NCI-H1105 (cell line): ENCODE data around the gene EML6.
"Not testable (repeated sequence)": the region's sequence is repeated elsewhere in the genome, so short reads cannot be mapped to it uniquely, and the experiment has no call there.

ENCODE experiments used
- DNase-seq: peaks from one replicate; lab custom pipeline; 2025; lab: John Stamatoyannopoulos, UW

EML6 gene

GRCh38 chr2:54845514-54845913 lies 122.1 kb downstream of the EML6 start:
- no peak for DNase-seq

DNA sequence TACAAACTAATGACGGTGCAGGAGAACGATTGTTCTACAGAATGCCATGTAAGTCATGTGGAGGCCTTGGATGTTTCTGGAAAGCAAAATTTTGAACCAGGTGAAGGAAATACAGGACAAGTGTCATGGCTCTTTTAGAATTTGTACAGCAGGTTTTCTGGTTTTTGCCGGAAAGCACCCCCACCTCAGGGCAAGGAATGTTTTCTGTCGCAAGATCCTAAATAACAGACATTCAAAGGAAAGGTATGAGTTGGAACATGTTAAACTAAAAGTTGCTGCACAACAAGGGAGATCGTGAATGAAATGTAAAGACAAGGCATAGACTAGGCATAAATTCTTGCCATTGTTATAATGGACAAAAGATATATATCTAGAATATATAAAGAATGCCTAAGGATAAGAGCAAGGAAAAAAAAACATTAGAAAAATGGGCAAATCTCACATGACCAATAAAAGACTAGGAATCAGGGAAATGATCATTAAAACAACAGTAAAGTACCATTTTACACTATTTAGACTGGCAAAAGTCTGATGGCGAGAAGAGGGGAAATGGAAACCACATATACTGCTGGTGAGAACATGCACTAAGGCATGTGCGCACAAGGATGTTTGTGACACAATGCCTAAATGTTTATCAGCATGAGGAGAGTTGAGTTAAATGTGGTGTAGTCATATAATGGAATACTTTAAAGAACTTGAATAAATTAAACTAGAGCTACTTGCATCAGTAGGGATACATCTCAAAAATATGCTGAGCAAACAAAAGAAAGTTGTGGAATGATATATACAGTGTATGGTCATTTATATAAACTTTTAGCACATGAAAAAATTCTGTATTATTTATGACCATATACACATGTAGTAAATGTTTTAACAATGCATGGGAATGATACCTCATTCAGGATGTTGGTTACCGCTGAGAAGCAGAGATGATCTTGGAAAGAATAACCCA lies 127.0 kb downstream of the EML6 start:
- DNase-seq: no peak

DNA sequence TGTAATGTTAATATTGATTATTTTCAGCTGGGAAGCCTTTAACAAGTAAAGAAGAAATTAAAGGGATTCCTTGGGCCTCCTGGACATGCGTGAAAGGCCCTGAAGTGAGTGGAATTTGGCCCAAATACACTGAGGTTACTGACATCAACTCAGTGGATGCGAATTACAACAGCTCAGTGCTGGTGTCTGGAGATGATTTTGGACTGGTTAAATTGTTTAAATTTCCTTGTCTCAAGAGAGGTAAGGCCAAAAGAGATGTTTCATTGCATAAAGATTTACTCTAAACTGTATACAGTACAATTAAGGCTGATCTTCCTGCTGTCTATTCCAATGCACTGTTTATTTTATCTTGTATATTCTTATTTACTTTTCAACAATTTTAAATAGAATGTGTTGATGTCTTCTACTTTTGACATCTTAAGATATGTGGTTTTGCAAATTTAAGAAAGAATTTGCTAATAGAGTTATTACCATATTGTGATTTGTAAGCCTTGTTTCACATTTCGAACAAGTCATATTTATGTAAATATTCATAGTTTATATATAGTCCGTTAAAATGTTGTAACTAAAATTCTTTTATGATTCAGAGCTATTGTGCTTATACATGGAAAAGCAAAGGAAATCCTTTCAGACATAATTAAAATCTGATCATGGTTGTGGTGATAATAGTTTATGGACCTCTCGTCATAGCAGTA lies 130.3 kb downstream of the EML6 start:
- no peak for DNase-seq

DNA sequence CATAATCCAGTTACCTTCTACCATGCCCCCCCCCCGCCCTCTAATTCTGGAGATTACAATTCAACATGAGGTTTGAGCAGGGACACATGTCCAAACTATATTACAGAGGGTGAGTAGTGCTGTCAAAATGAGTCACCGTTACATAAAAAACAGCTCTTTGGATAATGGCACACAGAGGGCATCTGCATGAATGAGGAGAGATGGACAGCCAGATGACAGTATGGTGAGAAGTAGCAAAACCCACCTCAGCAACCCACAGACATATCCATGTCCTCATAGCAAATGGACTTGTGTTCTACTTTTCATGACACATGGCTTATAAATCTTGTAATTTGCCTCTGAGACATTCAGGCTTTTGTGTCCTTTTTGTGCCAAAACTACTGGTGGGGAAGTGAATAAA lies 132.0 kb downstream of the EML6 start:
- DNase-seq: no peak

- no peak for DNase-seq
Observed at GRCh38 chr2:54858021-54858681, 134.7 kb downstream of the EML6 start.

- no peak for DNase-seq
Observed at GRCh38 chr2:54859416-54859815, 136.0 kb downstream of the EML6 start.

DNA sequence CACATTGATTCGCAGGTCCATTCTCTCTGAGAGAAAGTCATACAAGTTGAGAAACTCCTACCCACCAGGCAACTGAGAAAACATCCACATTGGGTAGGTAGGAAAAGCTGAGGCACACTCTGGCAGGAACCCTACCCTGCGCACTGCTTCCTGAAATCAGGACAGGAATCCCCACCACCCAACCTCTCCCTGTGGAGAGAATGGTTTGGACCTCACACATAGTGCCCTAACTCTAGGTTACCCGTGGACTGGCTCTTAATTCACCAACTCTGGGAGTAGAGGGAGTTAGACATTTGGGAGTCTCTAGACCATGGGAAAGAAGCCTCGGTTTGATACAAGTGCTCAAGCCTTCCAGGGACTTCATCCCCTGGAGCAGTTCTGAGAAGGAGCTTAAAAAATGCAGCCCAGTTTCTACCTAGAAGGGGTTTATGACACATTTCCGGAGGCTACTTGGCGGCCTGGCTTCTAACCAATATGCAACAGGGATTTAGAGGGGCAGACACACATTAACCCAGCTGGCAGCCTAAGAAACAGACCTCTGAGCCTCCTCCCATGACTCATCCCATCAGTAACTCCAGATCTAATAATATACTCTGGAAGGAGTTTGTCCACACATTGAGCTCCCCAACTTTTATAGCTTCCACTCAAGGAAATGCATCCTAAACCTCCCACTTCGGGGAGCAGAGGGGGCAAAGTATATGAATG lies 136.7 kb downstream of the EML6 start:
- DNase-seq: no peak

- no peak for DNase-seq
Observed at GRCh38 chr2:54862229-54862628, 138.8 kb downstream of the EML6 start.

DNA sequence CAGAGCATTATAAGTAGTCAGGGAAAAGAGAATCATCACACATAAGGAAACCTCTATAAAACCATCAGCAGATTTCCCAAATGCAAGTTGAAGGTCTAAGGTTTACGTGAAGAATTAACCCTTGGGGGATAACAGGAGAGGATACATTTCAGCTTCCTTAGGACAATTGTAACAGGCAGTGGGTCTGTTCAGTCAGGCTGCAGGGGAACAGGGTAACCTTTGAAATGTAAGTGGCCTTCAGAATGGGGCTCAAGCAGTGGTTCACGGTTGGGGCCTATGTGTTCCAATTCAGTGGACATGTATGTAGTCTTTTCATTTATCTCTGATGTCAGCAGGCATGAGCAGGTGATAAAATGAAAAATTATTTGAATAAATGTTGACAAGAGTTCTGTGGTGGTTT lies 139.3 kb downstream of the EML6 start:
- DNase-seq: no peak

DNA sequence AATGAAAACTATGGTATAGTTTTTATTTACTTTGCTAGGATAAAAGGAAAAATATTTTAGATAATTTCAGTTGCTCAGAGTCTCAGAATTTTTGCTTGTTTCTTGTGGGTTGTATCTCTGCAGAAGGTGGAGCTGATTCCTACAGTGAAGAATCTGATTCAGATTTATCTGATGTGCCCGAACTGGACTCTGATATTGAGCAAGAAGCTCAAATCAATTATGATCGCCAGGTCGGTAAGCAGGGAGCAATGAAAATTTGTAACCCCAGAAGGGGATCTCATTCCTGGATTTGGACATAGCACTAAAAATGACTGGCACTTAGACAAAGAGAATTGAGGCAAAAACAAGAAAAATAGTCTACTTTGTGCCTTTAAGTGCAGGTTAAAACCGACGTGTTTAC lies 140.2 kb downstream of the EML6 start:
- DNase-seq: no peak

GRCh38 chr2:54864096-54864495 lies 140.6 kb downstream of the EML6 start:
- DNase-seq: no peak

GRCh38 chr2:54864727-54865126 lies 141.3 kb downstream of the EML6 start:
- no peak for DNase-seq

DNA sequence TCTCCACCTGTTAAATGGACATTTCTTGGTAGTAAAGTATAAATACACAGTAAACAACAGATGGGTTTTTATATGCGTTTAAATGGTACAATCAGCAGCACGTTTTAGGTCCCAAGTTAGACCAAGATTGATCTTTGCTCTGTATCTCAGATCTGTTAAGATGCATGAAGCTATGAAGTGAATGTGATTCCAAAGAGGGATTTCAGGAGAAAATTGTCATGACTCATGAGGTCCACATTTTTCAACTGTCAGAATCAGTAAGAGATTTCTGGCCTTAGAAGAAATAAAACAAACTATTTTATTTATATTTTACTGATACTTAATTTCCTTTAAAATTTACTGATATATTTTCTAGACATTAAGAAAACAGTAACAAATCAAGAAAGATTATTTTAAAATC lies 142.7 kb downstream of the EML6 start:
- no peak for DNase-seq

DNA sequence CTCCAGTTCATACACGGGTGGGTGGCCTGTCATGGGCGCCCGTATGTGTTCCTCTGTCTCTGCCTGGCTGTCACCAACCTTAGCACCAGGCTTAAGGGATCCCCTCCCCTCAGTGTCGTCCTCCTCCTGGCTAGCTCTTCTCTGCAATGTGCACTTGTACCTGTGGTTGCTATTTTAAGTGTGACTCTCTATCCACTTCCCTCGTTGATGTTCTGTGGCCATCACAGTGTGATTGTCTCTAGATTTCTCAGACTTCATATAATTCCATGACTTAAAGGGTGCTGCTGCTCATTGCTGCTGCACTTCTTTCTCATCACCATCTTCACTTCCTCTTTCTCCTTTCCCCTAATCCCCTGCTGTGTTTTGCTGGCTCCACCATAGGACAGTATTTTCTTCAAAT lies 143.4 kb downstream of the EML6 start:
- no peak for DNase-seq

- no peak for DNase-seq
Observed at GRCh38 chr2:54867457-54867856, 144.0 kb downstream of the EML6 start.

GRCh38 chr2:54871457-54872107 lies 148.1 kb downstream of the EML6 start:
- peak; percentile 51 for DNase-seq

DNA sequence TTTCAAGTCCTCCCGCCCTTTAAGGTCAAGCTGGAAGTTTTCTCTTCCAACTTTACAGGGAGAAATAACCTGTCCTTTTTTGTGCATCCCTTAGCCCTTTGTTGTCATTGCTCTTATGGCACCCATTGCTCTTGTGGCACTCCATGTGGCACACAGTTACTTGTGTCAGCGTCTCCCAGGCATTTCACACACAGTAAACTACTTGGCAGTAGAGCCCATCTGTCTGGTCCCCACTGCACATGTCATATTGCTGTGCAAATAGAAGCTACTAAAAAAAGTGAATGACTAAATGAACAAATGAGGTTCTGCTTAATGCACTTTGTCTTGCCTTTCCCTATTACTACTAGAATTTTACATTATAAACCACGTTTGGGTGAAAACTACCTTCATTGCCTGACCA lies 149.3 kb downstream of the EML6 start:
- no peak for DNase-seq

DNA sequence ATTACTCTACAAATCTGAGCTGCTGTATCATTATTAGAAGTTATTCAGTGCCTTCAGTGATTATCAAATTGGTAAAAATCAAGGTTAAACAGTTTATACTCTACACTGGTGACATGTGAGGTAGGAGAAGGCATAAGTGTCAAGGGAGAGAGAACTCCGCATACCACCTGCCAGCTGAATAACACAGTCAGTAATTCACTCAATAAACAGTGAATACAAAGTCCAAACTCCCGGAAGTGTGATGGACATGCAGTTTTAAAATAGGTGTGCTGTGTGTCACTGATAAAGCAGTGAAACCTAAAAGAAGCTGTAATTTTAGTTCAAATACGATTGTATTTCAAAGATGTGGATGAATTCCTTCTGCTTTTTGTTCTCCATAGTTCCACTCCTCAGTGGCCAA lies 149.8 kb downstream of the EML6 start:
- DNase-seq: not testable (repeated sequence)

DNA sequence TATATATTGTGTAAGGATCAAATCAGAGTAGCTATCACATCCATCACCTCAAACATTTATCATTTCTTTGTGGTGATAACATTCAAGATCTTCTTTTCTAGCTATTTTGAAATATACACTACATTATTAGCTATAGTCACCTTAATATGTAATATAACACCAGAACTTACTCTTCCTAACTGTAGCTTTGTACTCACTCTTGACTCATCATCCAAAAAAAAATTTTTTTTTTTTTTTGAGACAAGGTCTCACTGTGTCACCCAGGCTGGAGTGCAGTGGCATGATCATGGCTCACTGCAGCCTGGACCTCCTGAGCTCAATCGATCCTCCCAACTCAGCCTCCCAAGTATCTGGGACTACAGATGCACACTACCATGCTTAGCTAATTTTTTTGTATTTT lies 153.3 kb downstream of the EML6 start:
- no peak for DNase-seq

DNA sequence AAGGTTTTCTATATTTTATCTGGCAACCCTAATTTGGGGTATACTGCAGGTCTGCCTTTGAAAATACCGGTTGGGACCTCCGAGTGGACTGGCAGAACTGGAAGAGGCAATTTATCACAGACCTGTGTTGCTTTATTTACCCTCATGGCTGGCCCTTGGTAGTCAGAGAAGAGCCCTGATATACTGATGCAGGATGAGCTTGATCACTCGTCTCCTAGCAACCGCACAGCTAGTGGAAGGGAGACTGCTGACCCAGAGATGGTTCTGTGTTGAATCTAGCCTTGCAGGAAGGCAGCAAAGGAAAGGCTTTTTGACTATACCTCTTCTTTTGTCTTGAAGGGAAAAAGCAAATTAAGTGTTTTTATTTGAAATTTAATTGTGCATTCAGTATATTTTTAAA lies 154.7 kb downstream of the EML6 start:
- DNase-seq: no peak

- DNase-seq: no peak
Observed at GRCh38 chr2:54879032-54879431, 155.6 kb downstream of the EML6 start.
